A549 (cell line): ENCODE measurements around the gene PLA2G2C. TPM values are rescaled to one million over a fixed set of nuclear protein-coding genes. Genes with fewer than 3 reads are reported as not detected.

ENCODE experiments used
- ATAC-seq, 2 experiments: fragments of 200-7000 bp in 1 of 2; fragments of >200 bp in 1 of 2; cut with Nextera tagmentation in 1 of 2; cut with Tn5 transposase in 1 of 2; 3 replicates each; pipeline versions ENCODE4 v1.8.0 to v1.9.1; 2018 to 2020; ENCODE audit warnings: mild to moderate bottlenecking in 1 of 2, moderate library complexity in 1 of 2
- CTCF ChIA-PET: fragments of 300-600 bp; sonication (Branson Sonifier 250); formaldehyde crosslinking; extraction: SDS; loops from one replicate; lab custom pipeline; 2021; ENCODE audit warnings: antibody characterized with exemption, inconsistent platforms; lab: Yijun Ruan, JAX
- POLR2A ChIA-PET: fragments of 350-600 bp; formaldehyde crosslinking; extraction: SDS; loops from one replicate; lab custom pipeline; 2021; ENCODE audit warnings: antibody characterized with exemption, inconsistent platforms; lab: Yijun Ruan, JAX
- DNase-seq, 2 experiments: peaks; one replicate each; pipeline versions ENCODE4 v3.0.0 to v3.0.0-alpha.2; 2011 to 2016; ENCODE audit warnings: low read depth in 1 of 2, low spot score in 1 of 2
- FAIRE-seq: peaks from 2 replicates; lab custom pipeline; 2011; peaks lifted over from hg19 to GRCh38; lab: Jason Lieb, UNC
- H3K27ac ChIP-seq, 2 experiments: fragments of >200 bp; sonication (Bioruptor Twin); formaldehyde crosslinking; 3 replicates each; pipeline ENCODE4 v1.5.1; 2016 to 2017
- H3K4me1 ChIP-seq: fragments of >200 bp; sonication (Bioruptor Twin); formaldehyde crosslinking; 3 replicates; pipeline ENCODE4 v1.6.1; 2016
- H3K4me2 ChIP-seq: fragments of >200 bp; sonication (Bioruptor Twin); formaldehyde crosslinking; 3 replicates; pipeline ENCODE4 v1.6.1; 2016
- H3K4me3 ChIP-seq: fragments of >200 bp; sonication (Bioruptor Twin); formaldehyde crosslinking; 3 replicates; pipeline ENCODE4 v1.5.1; 2016
- H3K9me3 ChIP-seq: fragments of >200 bp; sonication (Bioruptor Twin); formaldehyde crosslinking; 3 replicates; pipeline ENCODE4 v1.6.1; 2016
- BCL3 ChIP-seq: fragments of >200 bp; sonication (Bioruptor Twin); formaldehyde crosslinking; IDR thresholded peaks from 3 replicates; pipeline ENCODE4 v1.6.1; 2016
- BHLHE40 ChIP-seq: IDR thresholded peaks from 2 replicates; pipeline ENCODE4 v1.6.1; 2012; ENCODE audit warnings: low read depth, low read length, inconsistent platforms
- E2F6 ChIP-seq: IDR thresholded peaks from 2 replicates; pipeline ENCODE4 v1.6.1; 2012; ENCODE audit warnings: low read depth, borderline replicate concordance
- EHF ChIP-seq: fragments of 250-450 bp; sonication (Bioruptor Pico); IDR thresholded peaks from 2 replicates; pipeline ENCODE4 v1.5.0; 2020; ENCODE audit warnings: mild to moderate bottlenecking
- ELK1 ChIP-seq: fragments of 150-350 bp; IDR thresholded peaks from 2 replicates; pipeline ENCODE4 v1.6.1; 2014; ENCODE audit warnings: low read depth, mild to moderate bottlenecking, low read length
- EP300 ChIP-seq, 2 experiments: fragments of >200 bp; sonication (Bioruptor Twin); formaldehyde crosslinking; IDR thresholded peaks; 2 replicates in 1 of 2; 3 replicates in 1 of 2; pipeline ENCODE4 v1.6.1; 2016 to 2017
- ESRRA ChIP-seq: fragments of 150-350 bp; IDR thresholded peaks from 2 replicates; pipeline ENCODE4 v1.6.1; 2014; ENCODE audit warnings: mild to moderate bottlenecking, low read length, borderline replicate concordance
- FOXS1 ChIP-seq: fragments of 250-450 bp; sonication (Bioruptor Pico); IDR thresholded peaks from 2 replicates; pipeline ENCODE4 v1.5.0; 2020; ENCODE audit warnings: mild to moderate bottlenecking, moderate library complexity
- HDAC2 ChIP-seq: fragments of 200-600 bp; sonication (generic); IDR thresholded peaks from 2 replicates; pipeline ENCODE4 v1.6.1; 2016
- HES2 ChIP-seq: fragments of >200 bp; sonication (Bioruptor Twin); formaldehyde crosslinking; IDR thresholded peaks from 2 replicates; pipeline ENCODE4 v1.6.1; 2016
- HMGXB4 ChIP-seq: fragments of 250-450 bp; sonication (Bioruptor Pico); IDR thresholded peaks from 2 replicates; pipeline ENCODE4 v1.5.0; 2021; ENCODE audit warnings: mild to moderate bottlenecking, moderate library complexity, borderline replicate concordance
- HOXB13 ChIP-seq: fragments of 250-450 bp; sonication (Bioruptor Pico); IDR thresholded peaks from 2 replicates; pipeline ENCODE4 v1.5.0; 2020; ENCODE audit warnings: low read depth, mild to moderate bottlenecking, moderate library complexity
- HOXB5 ChIP-seq: fragments of 250-450 bp; sonication (Bioruptor Pico); IDR thresholded peaks from 2 replicates; pipeline ENCODE4 v1.5.0; 2020; ENCODE audit warnings: mild to moderate bottlenecking, moderate library complexity
- JUN ChIP-seq, 2 experiments: fragments of >200 bp; sonication (Bioruptor Twin); formaldehyde crosslinking; IDR thresholded peaks; 2 replicates in 1 of 2; 3 replicates in 1 of 2; pipeline ENCODE4 v1.6.1; 2016 to 2017
- MAX ChIP-seq: IDR thresholded peaks from 2 replicates; pipeline ENCODE4 v1.6.1; 2012
- PBX3 ChIP-seq: IDR thresholded peaks from 2 replicates; pipeline ENCODE4 v1.6.1; 2012
- PHF8 ChIP-seq: fragments of 200-600 bp; sonication (generic); IDR thresholded peaks from 2 replicates; pipeline ENCODE4 v1.6.1; 2016; ENCODE audit warnings: low read depth, mild to moderate bottlenecking, antibody characterized with exemption, moderate library complexity, borderline replicate concordance
- RAD21 ChIP-seq, 2 experiments: fragments of >200 bp in 1 of 2; sonication (Bioruptor Twin) in 1 of 2; formaldehyde crosslinking in 1 of 2; IDR thresholded peaks in 1 of 2; conservative IDR thresholded peaks in 1 of 2; 2 replicates in 1 of 2; 3 replicates in 1 of 2; pipeline ENCODE4 v1.6.1; 2012 to 2018; ENCODE audit warnings: inconsistent platforms in 1 of 2
- REST ChIP-seq: fragments of 200-600 bp; sonication (generic); IDR thresholded peaks from 2 replicates; pipeline ENCODE4 v1.6.1; 2016; ENCODE audit warnings: antibody characterized with exemption, mild to moderate bottlenecking, moderate library complexity
- RNF2 ChIP-seq: fragments of 200-600 bp; sonication (generic); IDR thresholded peaks from 2 replicates; pipeline ENCODE4 v1.6.1; 2016; ENCODE audit warnings: low read depth, mild to moderate bottlenecking, antibody characterized with exemption, moderate library complexity, borderline replicate concordance
- TP53 ChIP-seq: fragments of 250-450 bp; sonication (Bioruptor Pico); IDR thresholded peaks from 2 replicates; pipeline ENCODE4 v1.5.0; 2021; ENCODE audit warnings: mild to moderate bottlenecking, moderate library complexity
- ZC3H11A ChIP-seq: fragments of 450-650 bp; IDR thresholded peaks from 2 replicates; pipeline ENCODE4 v1.6.1; 2014; ENCODE audit warnings: antibody characterized with exemption, mild to moderate bottlenecking
- ZNF302 ChIP-seq: fragments of 250-450 bp; sonication (Bioruptor Pico); IDR thresholded peaks from 2 replicates; pipeline ENCODE4 v1.9.0; 2021; ENCODE audit warnings: inconsistent platforms, mild to moderate bottlenecking, moderate library complexity
- WGBS: methylation state at CpG from one replicate; pipeline ENCODE4 v1.1.6; 2017; ENCODE audit errors: missing lambda C conversion rate; 5-methylcytosine and 5-hydroxymethylcytosine counted together
- polyA plus RNA-seq, 4 experiments: library from polyadenylated mRNA; depleted of rRNA in 3 of 4; stranded (reverse); fragments of >200 nt; fragmentation: RNase III in 1 of 4; extraction: RNeasy Plus Mini Kit Qiagen cat#74134 plus additional on column Dnase treatment in 1 of 4; gene quantifications; 2 replicates in 3 of 4; 3 replicates in 1 of 4; pipeline ENCODE4 v1.2.3, GENCODE V29; 2011 to 2017

Gene PLA2G2C
- polyA plus RNA-seq, 2 of the 4 experiments (the other 2 are of a cell fraction): not detected

GRCh38 chr1:20119347-20119746 lies 67.0 kb downstream of the PLA2G2C start, which contains the start of gene PLA2G2D:
Gene PLA2G2D, minus strand, starts transcription at chr1:20119536. Its CDS starts 38 bp downstream, at chr1:20119498.
- no peak within 1 kb of the TSS for H3K4me2 ChIP-seq
- ATAC-seq: no peak
- H3K4me1 ChIP-seq: peaks cover 4% of the 10 kb centered on the region; the same call in 2 of the 3 replicates
- DNase-seq: no peak
- CTCF ChIA-PET: no interaction called here
- WGBS: 14% methylated on average over 2 of the region's 2 CpGs
- no peak within 1 kb of the TSS for H3K4me3 ChIP-seq
- no peak for FAIRE-seq
- no peak for TF ChIP-seq JUN (IDR thresholded peaks at IDR 0.05)
- no peak for TF ChIP-seq HES2
- TF ChIP-seq FOXS1: no peak
- TF ChIP-seq PHF8: no peak
- TF ChIP-seq HOXB5 (CRISPR knock-in tag): no peak
- TF ChIP-seq EHF (CRISPR knock-in tag): no peak
- no peak for TF ChIP-seq ESRRA
- TF ChIP-seq HOXB13 (CRISPR knock-in tag): no peak
- no peak for TF ChIP-seq RAD21 (conservative IDR thresholded peaks at IDR 0.05 in 1 of 2, IDR thresholded peaks at IDR 0.05 in 1 of 2)
- H3K9me3 ChIP-seq: no peaks in the 10 kb centered on the region
- H3K27ac ChIP-seq: no peak within 1 kb of the TSS
- POLR2A ChIA-PET: no interaction called here

GRCh38 chr1:20117236-20117635 lies 69.1 kb downstream of the PLA2G2C start:
- Histone ChIP-seq H3K27ac (no peak overlapping the region), H3K4me3 (no peak overlapping the region), H3K4me2 (no peak overlapping the region), H3K4me1 (no peaks in the 10 kb centered on the region), H3K9me3 (no peaks in the 10 kb centered on the region)
- ChIA-PET POLR2A (no interaction called here), CTCF (no interaction called here)
- FAIRE-seq (no peak), DNase-seq (no peak), ATAC-seq (no peak)
- TF ChIP-seq HMGXB4 (CRISPR knock-in tag) (no peak), HDAC2 (no peak), BHLHE40 (no peak), ELK1 (no peak), TP53 (CRISPR knock-in tag) (no peak), REST (no peak), ZNF302 (no peak), PBX3 (no peak), EHF (CRISPR knock-in tag) (no peak), MAX (no peak), BCL3 (no peak), RNF2 (no peak), ZC3H11A (no peak), EP300 (IDR thresholded peaks at IDR 0.05) (no peak), FOXS1 (no peak), E2F6 (no peak)
